8988T (cell line): ENCODE data around the gene PIH1D2.
"Not testable (repeated sequence)": the region's sequence is repeated elsewhere in the genome, so short reads cannot be mapped to it uniquely, and the experiment has no call there.

ENCODE experiments used
- DNase-seq: peaks from one replicate; pipeline ENCODE4 v3.0.0; 2011

PIH1D2 gene

DNA sequence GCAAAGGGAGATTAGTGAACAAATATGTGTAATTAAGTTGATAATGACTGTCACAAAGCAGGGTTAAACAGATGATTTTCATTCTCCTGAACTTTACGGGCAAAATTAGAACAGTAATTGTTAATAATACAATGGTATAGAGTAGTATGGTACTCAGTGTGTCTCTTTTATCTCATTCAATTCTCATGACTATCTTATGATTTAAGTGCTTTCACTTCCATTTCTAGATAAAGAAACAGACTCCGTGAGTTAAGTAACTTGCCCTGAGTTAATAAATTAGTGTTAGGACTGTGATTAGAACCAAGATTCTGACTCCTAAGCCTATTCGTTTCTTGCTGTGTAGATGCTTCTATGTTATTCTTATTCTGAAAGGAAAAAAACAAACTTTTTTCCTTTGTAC is 22.0 kb downstream of the PIH1D2 start:
- no peak for DNase-seq

DNA sequence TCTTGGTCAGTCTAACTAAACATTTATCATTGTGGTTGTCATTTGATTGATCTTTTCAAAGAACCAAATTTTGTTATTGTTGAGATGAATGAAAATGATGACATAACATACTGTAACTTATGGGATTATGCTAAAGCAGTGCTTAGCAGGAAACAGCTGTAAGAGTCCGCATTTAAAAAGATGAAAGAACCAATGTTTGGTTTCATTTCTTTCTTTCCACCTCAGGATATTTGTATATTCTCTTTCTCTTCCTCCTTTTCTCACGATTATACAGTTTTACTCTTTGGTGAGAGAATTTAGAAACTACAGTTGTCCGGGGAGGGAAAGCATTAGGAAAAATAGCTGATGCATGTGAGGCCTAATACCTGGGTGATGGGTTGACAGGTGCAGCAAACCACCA is 23.1 kb downstream of the PIH1D2 start:
- DNase-seq: no peak

DNA sequence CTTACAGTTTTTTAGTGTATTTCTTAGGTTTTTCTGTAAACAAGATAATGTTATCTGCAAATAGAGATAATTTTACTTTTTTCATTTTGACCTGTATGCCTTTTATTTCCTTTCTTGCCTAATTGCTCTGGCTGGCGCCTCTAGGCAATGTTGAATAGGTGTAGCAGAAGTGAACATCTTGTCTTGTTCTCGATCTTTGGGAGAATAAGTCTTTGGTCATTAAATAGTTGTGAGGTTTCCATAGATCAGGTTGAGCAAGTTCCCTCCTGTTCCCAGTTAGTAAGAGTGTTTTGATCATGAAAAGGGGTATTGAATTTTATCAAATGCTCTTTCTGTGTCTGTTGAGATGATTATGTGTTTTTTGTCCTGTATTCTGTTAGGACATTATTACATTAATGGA is 24.0 kb downstream of the PIH1D2 start:
- DNase-seq: no peak

DNA sequence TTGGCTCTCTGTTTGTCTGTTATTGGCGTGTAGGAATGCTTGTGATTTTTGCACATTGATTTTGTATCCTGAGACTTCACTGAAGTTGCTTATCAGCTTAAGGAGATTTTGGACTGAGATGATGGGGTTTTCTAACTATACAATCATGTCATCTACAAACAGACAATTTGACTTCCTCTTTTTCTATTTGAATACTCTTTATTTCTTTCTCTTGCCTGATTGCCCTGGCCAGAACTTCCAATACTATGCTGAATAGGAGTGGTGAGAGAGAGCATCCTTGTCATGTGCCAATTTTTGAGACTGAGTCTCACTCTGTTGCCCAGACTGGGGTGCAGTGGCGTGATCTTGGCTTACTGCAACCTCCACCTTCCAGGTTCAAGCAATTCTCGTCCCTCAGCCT is 25.6 kb downstream of the PIH1D2 start:
- not testable (repeated sequence) for DNase-seq

DNA sequence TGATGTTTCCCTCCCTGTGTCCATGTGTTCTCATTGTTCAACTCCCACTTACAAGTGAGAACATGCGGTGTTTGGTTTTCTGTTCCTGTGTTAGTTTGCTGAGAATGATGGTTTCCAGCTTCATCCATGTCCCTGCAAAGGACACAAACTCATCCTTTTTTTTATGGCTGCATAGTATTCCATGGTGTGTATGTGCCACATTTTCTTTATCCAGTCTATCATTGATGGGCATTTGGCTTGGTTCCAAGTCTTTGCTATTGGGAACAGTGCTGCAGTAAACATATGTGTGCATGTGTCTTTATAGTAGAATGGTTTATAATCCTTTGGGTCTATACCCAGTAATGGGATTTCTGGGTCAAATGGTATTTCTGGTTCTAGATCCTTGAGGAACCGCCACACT is 27.2 kb downstream of the PIH1D2 start:
- DNase-seq: not testable (repeated sequence)

DNA sequence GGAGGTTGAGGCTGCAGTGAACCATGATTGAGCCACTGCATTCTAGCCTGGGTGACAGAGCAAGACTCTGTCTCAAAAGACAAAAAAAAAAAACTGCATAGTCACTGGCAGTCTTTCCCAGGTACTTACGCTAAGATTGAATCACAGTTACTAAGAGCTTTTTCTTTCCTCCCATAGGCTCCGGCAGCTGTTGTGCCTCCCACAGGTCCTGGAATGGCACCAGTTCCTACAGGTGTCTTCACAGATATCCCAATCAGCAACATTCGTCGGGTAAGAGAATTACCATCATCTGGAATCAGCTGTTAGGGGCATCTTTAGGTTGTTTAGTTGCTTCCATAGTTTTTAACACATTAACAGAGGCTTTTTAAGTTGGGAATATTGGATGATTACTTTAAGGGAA is 28.9 kb downstream of the PIH1D2 start:
- DNase-seq: no peak

DNA sequence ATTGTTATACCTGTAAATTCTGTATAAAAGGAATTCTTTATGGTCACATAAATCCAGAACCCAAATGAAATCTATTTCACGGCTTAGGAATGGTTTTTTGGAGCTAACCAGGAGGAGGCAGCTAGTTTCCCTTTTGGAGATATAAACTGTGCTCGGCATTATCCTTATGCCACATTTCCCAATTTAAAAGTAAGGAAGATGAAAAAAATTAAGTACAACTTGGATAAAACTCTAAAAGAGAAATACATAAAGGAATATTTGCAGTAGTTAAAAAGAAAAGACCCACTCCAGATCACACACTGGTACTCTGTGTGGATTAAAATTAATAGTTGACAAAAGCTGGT is 30.9 kb downstream of the PIH1D2 start:
- no peak for DNase-seq

DNA sequence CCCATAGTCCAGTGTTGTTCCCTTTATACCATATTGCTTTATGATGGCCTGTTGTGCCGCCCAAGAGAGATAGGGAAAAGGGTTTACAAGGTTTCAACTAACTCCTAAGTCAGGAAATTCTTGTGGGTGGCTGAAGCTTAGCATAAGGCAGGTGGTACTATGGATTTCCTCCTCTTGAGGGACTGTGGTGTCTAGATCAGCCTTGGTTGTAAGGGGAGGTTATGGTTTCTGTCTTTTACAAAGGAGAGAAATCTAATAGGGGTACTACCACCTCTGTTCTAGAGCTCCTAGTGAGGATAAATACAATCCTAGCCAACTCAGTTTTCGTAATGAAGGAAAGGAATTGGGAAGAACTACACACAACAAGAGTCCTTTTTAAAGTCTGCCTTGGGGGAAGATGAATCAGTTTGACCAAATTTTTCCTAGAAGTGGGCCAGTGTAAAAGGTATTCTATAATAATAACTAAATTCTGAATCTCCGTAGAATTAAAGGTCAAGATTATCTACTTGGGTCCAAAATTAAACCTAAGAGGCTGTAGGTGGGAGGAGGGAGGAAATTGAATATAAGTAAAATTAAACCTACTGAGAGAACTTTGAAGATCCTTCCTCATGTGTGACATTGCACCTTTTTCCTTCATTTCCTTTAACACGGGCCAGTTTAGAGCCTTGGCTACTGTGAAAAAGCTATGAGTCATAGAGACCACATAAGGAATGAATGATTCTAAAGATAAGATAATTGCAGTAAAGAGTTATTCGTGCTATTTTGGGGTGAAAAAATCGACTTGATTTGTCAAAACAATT is 31.5 kb downstream of the PIH1D2 start:
- DNase-seq: no peak

DNA sequence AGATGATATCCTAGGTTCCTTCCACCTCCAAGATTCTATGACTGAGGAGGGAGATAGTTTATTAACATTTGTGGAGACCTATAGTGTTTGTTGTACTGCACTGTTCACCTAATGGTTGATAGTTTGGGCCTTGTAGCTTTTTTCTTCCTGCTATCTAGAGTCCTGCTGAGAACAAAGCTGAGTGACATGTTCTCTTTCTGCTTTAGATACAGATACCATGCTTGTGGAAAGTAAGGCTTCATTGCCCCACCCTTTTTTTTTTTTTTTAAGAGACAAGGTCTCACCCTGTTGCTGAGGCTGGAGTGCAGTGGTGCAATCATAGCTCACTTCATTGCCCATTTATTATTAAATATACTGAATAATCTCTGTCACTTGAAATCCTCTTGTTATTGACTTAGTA is 36.3 kb downstream of the PIH1D2 start:
- no peak for DNase-seq

DNA sequence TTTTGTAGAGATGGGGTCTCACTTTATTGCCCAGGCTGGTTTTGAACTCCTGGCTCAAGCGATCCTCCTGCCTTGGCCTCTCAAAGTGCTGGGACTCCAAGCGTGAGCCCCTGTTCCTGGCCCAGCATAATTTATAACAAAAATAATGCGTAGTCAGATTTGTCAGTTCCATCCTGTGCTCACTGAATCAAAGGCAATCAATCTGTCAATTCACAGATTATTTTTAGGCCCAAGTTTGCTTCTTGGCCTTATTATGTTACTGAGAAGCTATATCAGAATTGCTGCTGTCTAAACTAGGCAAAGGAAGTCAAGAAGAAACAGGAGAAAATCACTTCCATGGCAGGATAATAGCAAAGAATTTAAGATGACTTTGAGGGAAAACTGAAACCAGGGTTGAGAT is 39.9 kb downstream of the PIH1D2 start:
- DNase-seq: no peak

DNA sequence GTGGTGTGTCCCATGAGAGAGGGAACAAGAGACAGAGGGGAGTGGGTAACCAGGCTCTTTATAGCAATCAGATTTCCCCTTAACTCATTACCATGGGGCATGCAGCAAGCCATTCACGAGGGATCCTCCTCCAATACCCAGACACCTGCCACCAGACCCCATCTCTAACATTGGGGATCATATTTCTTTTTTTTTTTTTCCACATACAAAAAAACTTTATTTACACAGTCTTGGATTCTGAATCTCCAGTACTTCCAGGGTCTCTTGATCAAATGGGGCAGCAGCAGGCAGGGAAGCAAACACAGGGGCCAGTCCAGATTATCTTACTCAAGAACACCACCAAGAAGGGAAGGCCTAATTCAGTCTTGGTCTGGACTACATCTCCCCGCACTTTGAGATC is 44.4 kb downstream of the PIH1D2 start:
- no peak for DNase-seq

DNA sequence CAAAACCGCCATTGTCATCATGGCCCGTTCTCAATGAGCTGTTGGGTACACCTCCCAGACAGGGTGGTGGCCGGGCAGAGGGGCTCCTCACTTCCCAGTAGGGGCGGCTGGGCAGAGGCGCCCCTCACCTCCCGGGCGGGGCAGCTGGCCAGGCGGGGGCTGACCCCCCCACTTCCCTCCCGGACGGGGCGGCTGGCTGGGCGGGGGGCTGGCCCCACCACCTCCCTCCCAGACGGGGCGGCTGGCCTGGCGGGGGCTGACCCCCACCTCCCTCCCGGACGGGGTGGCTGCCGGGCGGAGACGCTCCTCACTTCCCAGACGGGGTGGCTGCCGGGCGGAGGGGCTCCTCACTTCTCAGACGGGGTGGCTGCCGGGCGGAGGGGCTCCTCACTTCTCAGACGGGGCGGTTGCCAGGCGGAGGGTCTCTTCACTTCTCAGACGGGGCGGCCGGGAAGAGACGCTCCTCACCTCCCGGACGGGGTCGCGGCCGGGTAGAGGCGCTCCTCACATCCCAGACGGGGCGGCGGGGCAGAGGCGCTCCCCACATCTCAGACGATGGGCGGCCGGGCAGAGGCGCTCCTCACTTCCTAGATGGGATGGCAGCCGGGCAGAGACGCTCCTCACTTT is 46.9 kb downstream of the PIH1D2 start:
- DNase-seq: not testable (repeated sequence)

DNA sequence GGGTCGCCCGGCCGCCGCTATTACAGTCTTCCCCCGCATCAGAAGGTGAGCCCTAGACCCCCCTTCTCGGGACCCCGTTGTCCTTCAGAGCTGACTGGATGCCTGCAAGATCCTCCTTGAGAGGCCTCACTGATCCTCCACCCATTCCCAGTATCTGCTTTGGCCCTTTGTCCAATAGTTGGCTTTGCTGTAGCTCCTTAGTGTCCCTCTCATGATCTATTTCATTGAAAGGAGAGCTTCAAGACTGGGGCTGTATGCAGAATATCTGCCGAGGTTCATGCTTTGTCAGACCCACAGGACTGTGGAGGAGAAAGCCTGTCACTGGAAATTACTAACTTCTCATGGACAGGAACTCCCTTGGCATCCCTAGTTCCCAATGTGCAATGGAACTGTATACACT is 48.1 kb downstream of the PIH1D2 start:
- DNase-seq: peak; percentile 28

DNA sequence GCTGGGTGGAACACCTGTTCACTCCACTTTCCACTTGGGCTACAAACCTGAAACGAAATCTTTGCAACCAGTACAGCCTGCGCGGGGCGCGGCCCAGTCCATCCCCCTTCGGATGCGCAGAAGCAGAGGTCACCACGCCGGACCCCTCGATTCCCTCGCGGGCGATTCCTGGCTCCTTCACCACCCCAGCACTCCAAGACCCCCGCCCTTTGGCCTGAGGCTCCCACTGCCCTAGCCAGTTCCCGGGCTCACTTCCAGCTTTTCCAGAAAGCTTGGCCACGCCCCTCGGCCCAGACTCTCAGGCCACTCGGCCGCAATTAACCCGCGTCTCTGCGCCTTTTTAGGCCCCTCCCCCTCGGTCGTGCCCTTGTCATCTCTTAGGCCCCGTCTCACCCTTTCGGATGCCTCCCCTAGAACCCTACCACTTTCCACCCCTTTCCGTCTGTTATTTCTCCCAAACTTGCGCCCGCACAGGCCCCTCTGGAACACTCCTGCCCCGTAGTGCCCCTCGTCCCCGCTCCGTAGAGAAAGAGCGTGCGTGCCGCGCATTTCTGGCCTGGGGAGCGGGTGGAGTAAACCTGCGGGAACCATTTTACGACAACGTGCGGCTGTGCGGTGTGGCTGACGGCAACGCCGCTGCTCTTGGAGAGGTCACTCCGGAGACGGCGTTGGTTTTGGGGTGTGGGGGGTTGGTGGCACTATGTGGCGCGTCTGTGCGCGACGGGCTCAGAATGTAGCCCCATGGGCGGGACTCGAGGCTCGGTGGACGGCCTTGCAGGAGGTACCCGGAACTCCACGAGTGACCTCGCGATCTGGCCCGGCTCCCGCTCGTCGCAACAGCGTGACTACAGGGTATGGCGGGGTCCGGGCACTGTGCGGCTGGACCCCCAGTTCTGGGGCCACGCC is 48.8 kb downstream of the PIH1D2 start, which contains the start of gene DLAT:
Gene DLAT, plus strand, starts transcription at position 636 of the 906 bp plus-strand sequence. Its CDS starts 65 bp downstream, at position 701.
- peak; percentile 81 for DNase-seq

DNA sequence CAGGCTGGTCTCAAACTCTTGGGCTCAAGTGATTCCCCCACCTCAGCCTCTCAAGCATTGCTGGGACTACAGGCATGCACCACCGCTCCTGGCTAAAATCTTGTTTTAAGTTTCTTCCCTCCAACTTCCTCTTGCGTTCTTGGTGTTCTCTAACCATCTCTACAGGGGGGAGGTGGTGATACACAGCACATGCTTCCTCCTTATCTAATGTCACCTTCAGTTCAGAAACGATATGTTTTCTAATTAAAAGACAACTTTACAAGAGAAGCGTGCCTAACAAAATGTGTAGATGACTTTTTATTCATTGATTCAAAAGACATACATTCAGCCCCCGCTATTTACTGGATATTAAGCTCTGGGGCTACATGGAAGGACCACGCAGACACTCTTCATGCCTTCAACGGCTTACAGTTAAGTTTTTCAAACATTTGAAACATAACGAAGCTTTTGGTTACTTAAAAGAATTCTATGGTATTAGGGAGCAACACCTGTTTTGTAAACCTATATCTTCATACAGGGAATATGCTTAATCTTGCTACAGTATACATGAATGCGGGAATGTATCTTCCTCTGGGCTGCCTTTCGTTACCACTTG is 49.5 kb downstream of the PIH1D2 start:
- DNase-seq: no peak

DNA sequence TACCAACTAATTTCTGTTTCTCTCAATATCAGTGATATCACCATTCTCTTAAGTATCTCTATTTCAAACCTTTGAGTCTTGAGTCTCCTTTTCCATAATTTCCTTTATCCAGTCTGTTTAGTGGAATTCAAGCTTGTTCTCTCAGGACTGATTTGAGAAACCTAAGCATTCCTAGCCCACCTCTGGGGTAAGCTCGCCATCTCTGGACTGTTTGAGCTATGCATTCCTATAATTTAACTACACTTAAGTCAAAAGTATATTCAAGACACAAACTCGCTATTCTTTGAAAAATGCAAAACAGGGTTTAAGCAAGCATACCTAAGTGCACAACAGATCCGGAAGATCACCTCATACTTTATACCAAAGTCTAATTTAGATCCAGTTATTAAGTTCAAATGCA is 50.7 kb downstream of the PIH1D2 start:
- DNase-seq: no peak

DNA sequence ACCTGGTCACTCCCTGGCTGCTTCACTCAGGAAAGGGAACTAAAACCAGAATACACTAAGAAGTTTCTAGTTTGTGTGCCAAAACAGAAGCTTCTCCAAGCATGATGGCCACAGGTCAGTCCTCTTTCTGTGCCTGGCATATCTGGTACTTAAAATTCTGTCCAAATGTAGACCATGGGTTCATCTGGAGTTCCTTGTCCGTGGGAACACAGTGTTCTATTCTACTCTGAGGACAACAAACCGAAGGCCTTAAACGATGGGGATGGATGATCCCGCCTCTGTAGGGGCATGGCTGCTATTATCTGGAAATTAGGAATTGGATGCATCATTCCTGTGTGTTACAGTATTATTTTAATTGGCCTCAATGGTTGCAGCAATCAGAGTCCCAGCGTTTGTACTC is 54.8 kb downstream of the PIH1D2 start:
- DNase-seq: no peak
